HepG2 (cell line): ENCODE measurements around the gene UBALD1. TPM values are rescaled to one million over a fixed set of nuclear protein-coding genes. Genes with fewer than 3 reads are reported as not detected.

Experiments used
- ATAC-seq: fragments of 200-7000 bp; cut with Tn5 transposase; 3 replicates; pipeline ENCODE4 v1.9.1; 2020; ENCODE audit warnings: mild to moderate bottlenecking, moderate library complexity
- BruUV-seq: library from RNA; stranded (reverse); fragments of 400-500 nt; replicated peaks from 2 replicates; lab custom pipeline; 2021; lab: Mats Ljungman, UMichigan
- CTCF ChIA-PET: fragments of 300-600 bp; formaldehyde crosslinking; extraction: SDS; loops from one replicate; lab custom pipeline; 2021; ENCODE audit warnings: low total read pairs, inconsistent platforms, low intra/inter-chr PET ratio; lab: Yijun Ruan, JAX
- POLR2A ChIA-PET: fragments of 350-600 bp; sonication (Branson Sonifier 250); formaldehyde crosslinking; loops from one replicate; lab custom pipeline; 2020; ENCODE audit warnings: antibody characterized with exemption, inconsistent platforms; lab: Yijun Ruan, JAX
- DNase-seq: peaks from one replicate; pipeline ENCODE4 v3.0.0-alpha.2; 2015; ENCODE audit warnings: low spot score
- FAIRE-seq: peaks from 3 replicates; lab custom pipeline; 2011; peaks lifted over from hg19 to GRCh38; lab: Jason Lieb, UNC
- H2AFZ ChIP-seq: one replicate; pipeline ENCODE4 v1.6.1; 2011; ENCODE audit warnings: low read length, inconsistent platforms
- H3K27ac ChIP-seq: fragments of 300-600 bp; 3 replicates; pipeline ENCODE4 v1.8.0; 2011; ENCODE audit warnings: mixed run types, mild to moderate bottlenecking, mixed read lengths, low read length, inconsistent platforms; ENCODE audit not compliant: insufficient read depth; ENCODE audit errors: extremely low read length
- H3K27me3 ChIP-seq, 2 experiments: fragments of 200-600 bp in 1 of 2; 2 replicates in 1 of 2; 3 replicates in 1 of 2; pipeline versions ENCODE4 v1.6.0 to v1.8.0; 2011; ENCODE audit warnings: low read length in 2 of 2, mild to moderate bottlenecking in 2 of 2, moderate library complexity in 2 of 2, inconsistent platforms in 1 of 2; ENCODE audit not compliant: insufficient read depth in 2 of 2, control insufficient read depth in 1 of 2
- H3K36me3 ChIP-seq, 2 experiments: fragments of 200-600 bp in 1 of 2; replicated peaks in 1 of 2; 2 replicates in 1 of 2; 3 replicates in 1 of 2; pipeline versions ENCODE4 v1.5.1 to v1.8.0; 2011; ENCODE audit warnings: low read length in 2 of 2, inconsistent platforms in 1 of 2; ENCODE audit not compliant: insufficient read depth in 2 of 2, control insufficient read depth in 1 of 2
- H3K4me1 ChIP-seq: 2 replicates; pipeline ENCODE4 v1.5.1; 2012; ENCODE audit warnings: low read length, inconsistent platforms; ENCODE audit not compliant: insufficient read depth
- H3K4me2 ChIP-seq: 2 replicates; pipeline ENCODE4 v1.6.0; 2011; ENCODE audit warnings: low read depth, low read length, inconsistent platforms
- H3K4me3 ChIP-seq, 3 experiments: fragments of 200-600 bp in 1 of 3; sonication (generic), shearing (Covaris generic) in 1 of 3; replicated peaks in 1 of 3; 2 replicates each; pipeline ENCODE4 v1.5.1; 2011 to 2016; ENCODE audit warnings: low read length in 3 of 3, inconsistent platforms in 2 of 3, low read depth in 2 of 3, mild to moderate bottlenecking in 2 of 3, control low read depth in 1 of 3, mixed read lengths in 1 of 3; ENCODE audit not compliant: insufficient read depth in 1 of 3
- H3K79me2 ChIP-seq: one replicate; pipeline ENCODE4 v1.6.1; 2011; ENCODE audit warnings: low read length, inconsistent platforms; ENCODE audit not compliant: insufficient read depth
- H3K9ac ChIP-seq: 2 replicates; pipeline ENCODE4 v1.6.0; 2011; ENCODE audit warnings: mild to moderate bottlenecking, low read depth, low read length, inconsistent platforms; ENCODE audit not compliant: insufficient read depth
- H3K9me3 ChIP-seq: 2 replicates; pipeline ENCODE4 v1.5.1; 2012; ENCODE audit warnings: mild to moderate bottlenecking, low read length
- H4K20me1 ChIP-seq: 2 replicates; pipeline ENCODE4 v1.6.0; 2011; ENCODE audit warnings: inconsistent platforms, mild to moderate bottlenecking, low read length, moderate library complexity; ENCODE audit not compliant: insufficient read depth
- AGO2 ChIP-seq: fragments of 200-400 bp; formaldehyde crosslinking; optimal IDR thresholded peaks from 2 replicates; pipeline ENCODE3; 2017; ENCODE audit warnings: mild to moderate bottlenecking, low read depth, low read length, moderate library complexity
- HNRNPL ChIP-seq: fragments of 200-400 bp; formaldehyde crosslinking; IDR thresholded peaks from 2 replicates; pipeline ENCODE4 v1.6.1; 2017; ENCODE audit warnings: mild to moderate bottlenecking, low read depth, low read length
- MYNN ChIP-seq: sonication (generic); formaldehyde crosslinking; IDR thresholded peaks from 2 replicates; pipeline ENCODE4 v1.4.0; 2020; ENCODE audit warnings: mild to moderate bottlenecking, low read depth, missing genetic modification reagents
- ZBTB38 ChIP-seq: sonication (generic); formaldehyde crosslinking; IDR thresholded peaks from 2 replicates; pipeline ENCODE4 v1.5.1; 2020; ENCODE audit warnings: mild to moderate bottlenecking, missing genetic modification reagents
- WGBS: methylation state at CpG from one replicate; pipeline ENCODE4 v1.1.6; 2017; ENCODE audit warnings: low lambda C conversion rate; 5-methylcytosine and 5-hydroxymethylcytosine counted together
- in situ Hi-C: cut with HindIII; loops from 2 replicates; pipeline ENCODE4 v1.10.0; 2017; ENCODE audit warnings: low pct_unique_long_range_greater_than_20kb; ENCODE audit not compliant: extremely low pct_ligation_motif_present
- intact Hi-C: fragments of 100-400 bp; cut with micrococcal nuclease; formaldehyde crosslinking; loops from one replicate; pipeline ENCODE4 v1.10.0; 2022; ENCODE audit not compliant: unreplicated experiment
- polyA plus RNA-seq, 8 experiments: library from polyadenylated mRNA; depleted of rRNA in 3 of 8; stranded (reverse) in 7 of 8; unstranded in 1 of 8; fragments of >200 nt; fragmentation: Illumina TruSeq in 4 of 8; extraction: Trizol in 4 of 8; gene quantifications; 2 replicates each; pipeline versions ENCODE4 v1.2.1 to v1.2.3, GENCODE V29; 2011 to 2016; ENCODE audit warnings: low read depth in 4 of 8, missing spikeins in 1 of 8, mixed read lengths in 1 of 8; ENCODE audit not compliant: insufficient read depth in 1 of 8
- total RNA-seq, 5 experiments: library from RNA; depleted of rRNA; stranded (reverse); fragments of >200 nt; fragmentation: Illumina TruSeq; extraction: Trizol; gene quantifications; 2 replicates each; pipeline ENCODE4 v1.2.3, GENCODE V29; 2016; ENCODE audit warnings: low read depth in 1 of 5
- TF ChIP-seq, protein P1 (sequence below): sonication (generic); formaldehyde crosslinking; IDR thresholded peaks from 2 replicates; pipeline ENCODE4 v1.5.1; 2020; ENCODE audit warnings: mild to moderate bottlenecking, missing genetic modification reagents, moderate library complexity
- TF ChIP-seq, protein P2 (sequence below): sonication (generic); formaldehyde crosslinking; IDR thresholded peaks from 2 replicates; pipeline ENCODE4 v1.4.0; 2020; ENCODE audit warnings: missing genetic modification reagents

The UBALD1 gene
- total and polyA plus RNA-seq, 2 of the 13 experiments (the other 11 are each of a cell fraction or from before 2014, with no cell fraction given) = 6.8 to 12.3 TPM

DNA sequence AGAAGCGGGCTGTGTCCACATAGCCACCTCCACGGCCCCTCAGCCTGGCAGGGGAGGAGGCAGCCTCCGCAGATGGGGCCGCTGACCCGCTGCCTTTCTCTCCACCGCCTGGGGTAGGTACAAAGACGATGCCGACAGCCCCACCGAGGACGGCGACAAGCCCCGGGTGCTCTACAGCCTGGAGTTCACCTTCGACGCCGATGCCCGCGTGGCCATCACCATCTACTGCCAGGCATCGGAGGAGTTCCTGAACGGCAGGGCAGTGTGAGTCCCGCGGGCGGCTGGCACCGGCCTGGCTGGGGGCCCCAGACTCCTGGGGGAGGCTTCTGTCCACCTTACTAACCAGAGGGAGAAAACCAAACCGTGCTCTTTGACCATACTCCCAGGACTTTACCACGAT lies 37.9 kb upstream of the UBALD1 start:
- in situ Hi-C loops = no loop called here

More for the DNA sequence above, 37.9 kb upstream of the UBALD1 start:
- POLR2A ChIA-PET = interaction anchor here (1.0 to 1.4 kb wide), 2 partner anchors 36 to 38 kb away, joined by 3 read pairs; no protein-coding TSS in a partner anchor
- peaks cover 30 to 47% of the 10 kb centered on the region in 2 experiments; a peak in 4 of 5 replicates for H3K36me3 ChIP-seq
- TF ChIP-seq, protein P1, sequence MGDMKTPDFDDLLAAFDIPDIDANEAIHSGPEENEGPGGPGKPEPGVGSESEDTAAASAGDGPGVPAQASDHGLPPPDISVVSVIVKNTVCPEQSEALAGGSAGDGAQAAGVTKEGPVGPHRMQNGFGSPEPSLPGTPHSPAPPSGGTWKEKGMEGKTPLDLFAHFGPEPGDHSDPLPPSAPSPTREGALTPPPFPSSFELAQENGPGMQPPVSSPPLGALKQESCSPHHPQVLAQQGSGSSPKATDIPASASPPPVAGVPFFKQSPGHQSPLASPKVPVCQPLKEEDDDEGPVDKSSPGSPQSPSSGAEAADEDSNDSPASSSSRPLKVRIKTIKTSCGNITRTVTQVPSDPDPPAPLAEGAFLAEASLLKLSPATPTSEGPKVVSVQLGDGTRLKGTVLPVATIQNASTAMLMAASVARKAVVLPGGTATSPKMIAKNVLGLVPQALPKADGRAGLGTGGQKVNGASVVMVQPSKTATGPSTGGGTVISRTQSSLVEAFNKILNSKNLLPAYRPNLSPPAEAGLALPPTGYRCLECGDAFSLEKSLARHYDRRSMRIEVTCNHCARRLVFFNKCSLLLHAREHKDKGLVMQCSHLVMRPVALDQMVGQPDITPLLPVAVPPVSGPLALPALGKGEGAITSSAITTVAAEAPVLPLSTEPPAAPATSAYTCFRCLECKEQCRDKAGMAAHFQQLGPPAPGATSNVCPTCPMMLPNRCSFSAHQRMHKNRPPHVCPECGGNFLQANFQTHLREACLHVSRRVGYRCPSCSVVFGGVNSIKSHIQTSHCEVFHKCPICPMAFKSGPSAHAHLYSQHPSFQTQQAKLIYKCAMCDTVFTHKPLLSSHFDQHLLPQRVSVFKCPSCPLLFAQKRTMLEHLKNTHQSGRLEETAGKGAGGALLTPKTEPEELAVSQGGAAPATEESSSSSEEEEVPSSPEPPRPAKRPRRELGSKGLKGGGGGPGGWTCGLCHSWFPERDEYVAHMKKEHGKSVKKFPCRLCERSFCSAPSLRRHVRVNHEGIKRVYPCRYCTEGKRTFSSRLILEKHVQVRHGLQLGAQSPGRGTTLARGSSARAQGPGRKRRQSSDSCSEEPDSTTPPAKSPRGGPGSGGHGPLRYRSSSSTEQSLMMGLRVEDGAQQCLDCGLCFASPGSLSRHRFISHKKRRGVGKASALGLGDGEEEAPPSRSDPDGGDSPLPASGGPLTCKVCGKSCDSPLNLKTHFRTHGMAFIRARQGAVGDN (CRISPR knock-in tag) = 0 out of 2 replicates have a peak, but pooled peaks have one; percentile 23
- TF ChIP-seq, protein P2, sequence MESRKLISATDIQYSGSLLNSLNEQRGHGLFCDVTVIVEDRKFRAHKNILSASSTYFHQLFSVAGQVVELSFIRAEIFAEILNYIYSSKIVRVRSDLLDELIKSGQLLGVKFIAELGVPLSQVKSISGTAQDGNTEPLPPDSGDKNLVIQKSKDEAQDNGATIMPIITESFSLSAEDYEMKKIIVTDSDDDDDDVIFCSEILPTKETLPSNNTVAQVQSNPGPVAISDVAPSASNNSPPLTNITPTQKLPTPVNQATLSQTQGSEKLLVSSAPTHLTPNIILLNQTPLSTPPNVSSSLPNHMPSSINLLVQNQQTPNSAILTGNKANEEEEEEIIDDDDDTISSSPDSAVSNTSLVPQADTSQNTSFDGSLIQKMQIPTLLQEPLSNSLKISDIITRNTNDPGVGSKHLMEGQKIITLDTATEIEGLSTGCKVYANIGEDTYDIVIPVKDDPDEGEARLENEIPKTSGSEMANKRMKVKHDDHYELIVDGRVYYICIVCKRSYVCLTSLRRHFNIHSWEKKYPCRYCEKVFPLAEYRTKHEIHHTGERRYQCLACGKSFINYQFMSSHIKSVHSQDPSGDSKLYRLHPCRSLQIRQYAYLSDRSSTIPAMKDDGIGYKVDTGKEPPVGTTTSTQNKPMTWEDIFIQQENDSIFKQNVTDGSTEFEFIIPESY (CRISPR knock-in tag) = 0 out of 2 replicates have a peak, but pooled peaks have one; percentile 6
- TF ChIP-seq ZBTB38 (CRISPR knock-in tag) (peak; percentile 90), AGO2 (peak; percentile 31), HNRNPL (0 out of 2 replicates have a peak, but pooled peaks have one; percentile 30), MYNN (no peak)
- H3K9me3 ChIP-seq = no peaks in the 10 kb centered on the region
- no peaks in the 10 kb centered on the region for H3K27me3 ChIP-seq
- peak overlapping the region; percentile 67 for H3K27ac ChIP-seq
- no peak overlapping the region for H3K9ac ChIP-seq
- H3K4me1 ChIP-seq = peaks cover 52% of the 10 kb centered on the region
- no TSS peak for BruUV-seq
- no peak for DNase-seq
- H3K4me3 ChIP-seq = no peak overlapping the region
- WGBS = 95% methylated on average over 12 of the region's 25 CpGs
- ATAC-seq = no peak
- FAIRE-seq = no peak
- peaks cover 11% of the 10 kb centered on the region for H3K79me2 ChIP-seq
- intact Hi-C loops = no loop called here
- no peak overlapping the region for H3K4me2 ChIP-seq
- no peaks in the 10 kb centered on the region for H4K20me1 ChIP-seq
- no peak overlapping the region for H2AFZ ChIP-seq
- CTCF ChIA-PET = no interaction called here
